AG04450 (cell line): ENCODE results near the gene STPG4. TPM values are rescaled to one million over a fixed set of nuclear protein-coding genes. Genes with fewer than 3 reads are reported as not detected.

ENCODE experiments used
- CTCF ChIA-PET: fragments of 300-600, 350-600 bp; formaldehyde crosslinking; extraction: SDS; loops from one replicate; lab custom pipeline; 2022; ENCODE audit warnings: antibody characterized with exemption, inconsistent platforms; lab: Charles Lee
- POLR2A ChIA-PET: fragments of 350-600 bp; formaldehyde crosslinking; extraction: SDS; loops from one replicate; lab custom pipeline; 2021; ENCODE audit warnings: antibody characterized with exemption, inconsistent platforms; lab: Yijun Ruan, JAX
- DNase-seq: peaks from one replicate; pipeline ENCODE4 v3.0.0-alpha.2; 2011; ENCODE audit warnings: low read depth, low spot score
- H3K27ac ChIP-seq: one replicate; pipeline ENCODE4 v1.5.1; 2012; ENCODE audit warnings: low read depth, low read length, control low read depth
- H3K27me3 ChIP-seq: one replicate; pipeline ENCODE4 v1.6.0; 2012; ENCODE audit warnings: low read length; ENCODE audit not compliant: control insufficient read depth, insufficient read depth
- H3K4me3 ChIP-seq: 2 replicates; pipeline ENCODE4 v1.5.1; 2011; ENCODE audit warnings: mild to moderate bottlenecking, low read depth, low read length, control low read depth
- H3K9me3 ChIP-seq: 2 replicates; pipeline ENCODE4 v1.5.1; 2012; ENCODE audit warnings: low read length; ENCODE audit not compliant: control insufficient read depth, insufficient read depth
- CTCF ChIP-seq: IDR thresholded peaks from 2 replicates; pipeline ENCODE4 v1.5.1; 2011; ENCODE audit warnings: low read depth, low read length, control low read depth, inconsistent platforms
- polyA plus RNA-seq: library from polyadenylated mRNA; depleted of rRNA; stranded (reverse); fragments of >200 nt; gene quantifications from 2 replicates; pipeline ENCODE4 v1.2.3, GENCODE V29; 2011

Gene STPG4
- polyA plus RNA-seq, 1 experiment: 0.14 TPM

GRCh38 chr2:47057687-47058002 is 97.5 kb downstream of the STPG4 start:
- peaks cover 3% of the 10 kb centered on the region; the same call in 1 of the 2 replicates for H3K9me3 ChIP-seq
- ChIA-PET POLR2A (interaction anchor here (0.7 to 2.9 kb wide), 5 partner anchors 8 to 116 kb away, joined by 3 to 20 read pairs (median 7); no protein-coding TSS in a partner anchor), CTCF (no interaction called here)
- H3K27me3 ChIP-seq: no peaks in the 10 kb centered on the region
- H3K4me3 ChIP-seq: no peak overlapping the region
- H3K27ac ChIP-seq: peak overlapping the region; percentile 80
- no peak for TF ChIP-seq CTCF
- DNase-seq: no peak

- H3K27ac ChIP-seq: peak overlapping the region; percentile 80
- no peak for TF ChIP-seq CTCF
- no peak overlapping the region for H3K4me3 ChIP-seq
- peaks cover 3% of the 10 kb centered on the region; the same call in 1 of the 2 replicates for H3K9me3 ChIP-seq
- DNase-seq: no peak
- no peaks in the 10 kb centered on the region for H3K27me3 ChIP-seq
- ChIA-PET POLR2A (interaction anchor here (0.7 to 2.9 kb wide), 9 partner anchors 9 to 115 kb away, joined by 3 to 20 read pairs (median 4); no protein-coding TSS in a partner anchor), CTCF (no interaction called here)
These were observed 98.0 kb downstream of the STPG4 start for GRCh38 chr2:47056868-47057686.

GRCh38 chr2:47056374-47056773 is 98.7 kb downstream of the STPG4 start:
- H3K9me3 ChIP-seq: peaks cover 3% of the 10 kb centered on the region; the same call in 1 of the 2 replicates
- ChIA-PET CTCF (no interaction called here), POLR2A (interaction anchor here (0.9 to 2.9 kb wide), 8 partner anchors 10 to 116 kb away, joined by 3 to 20 read pairs (median 4); no protein-coding TSS in a partner anchor)
- TF ChIP-seq CTCF: no peak
- H3K4me3 ChIP-seq: no peak overlapping the region
- H3K27me3 ChIP-seq: no peaks in the 10 kb centered on the region
- peak overlapping the region; percentile 80 for H3K27ac ChIP-seq
- peak; percentile 68 for DNase-seq

GRCh38 chr2:47054868-47055267 is 100.2 kb downstream of the STPG4 start:
- Histone ChIP-seq H3K27me3 (no peaks in the 10 kb centered on the region), H3K4me3 (no peak overlapping the region), H3K9me3 (peaks cover 3% of the 10 kb centered on the region; the same call in 1 of the 2 replicates), H3K27ac (no peak overlapping the region)
- no peak for TF ChIP-seq CTCF
- DNase-seq: no peak
- ChIA-PET POLR2A (interaction anchor here (0.8 kb wide), 1 partner anchor 11 kb away, joined by 4 read pairs; no protein-coding TSS in a partner anchor), CTCF (interaction anchor here (0.8 kb wide), 1 partner anchor 11 kb away, joined by 4 read pairs; no protein-coding TSS in a partner anchor)

GRCh38 chr2:47054036-47054555 is 101.0 kb downstream of the STPG4 start:
- H3K27me3 ChIP-seq: no peaks in the 10 kb centered on the region
- H3K9me3 ChIP-seq: peaks cover 3% of the 10 kb centered on the region; the same call in 1 of the 2 replicates
- CTCF ChIA-PET: no interaction called here
- no peak overlapping the region for H3K27ac ChIP-seq
- POLR2A ChIA-PET: no interaction called here
- DNase-seq: no peak
- no peak for TF ChIP-seq CTCF
- no peak overlapping the region for H3K4me3 ChIP-seq
